GM12878 (cell line): Measurements from ENCODE around the gene PTK7. TPM values are rescaled to one million over a fixed set of nuclear protein-coding genes. Genes with fewer than 3 reads are reported as not detected.

ENCODE experiments used
- BHLHE40 ChIP-seq, 2 experiments: fragments of 450-650 bp in 1 of 2; IDR thresholded peaks; 2 replicates each; pipeline ENCODE4 v1.6.1; 2011 to 2017; ENCODE audit warnings: low read depth in 2 of 2, borderline replicate concordance in 1 of 2, improper control_type of control experiment in 1 of 2, low read length in 1 of 2, mild to moderate bottlenecking in 1 of 2
- CREB1 ChIP-seq: IDR thresholded peaks from 2 replicates; pipeline ENCODE4 v1.6.1; 2012; ENCODE audit warnings: low read depth, mild to moderate bottlenecking, inconsistent platforms
- ESRRA ChIP-seq: IDR thresholded peaks from 2 replicates; pipeline ENCODE4 v1.6.1; 2012; ENCODE audit warnings: mild to moderate bottlenecking, low read length, improper control_type of control experiment
- ETV6 ChIP-seq, 2 experiments: fragments of 450-650 bp in 1 of 2; IDR thresholded peaks in 1 of 2; conservative IDR thresholded peaks in 1 of 2; 2 replicates each; pipeline ENCODE4 v1.6.1; 2014; ENCODE audit warnings: antibody characterized with exemption in 1 of 2, borderline replicate concordance in 1 of 2, low read depth in 1 of 2, mild to moderate bottlenecking in 1 of 2, moderate library complexity in 1 of 2
- HDGF ChIP-seq: fragments of 450-650 bp; IDR thresholded peaks from 2 replicates; pipeline ENCODE4 v1.6.1; 2016; ENCODE audit warnings: antibody characterized with exemption
- LARP7 ChIP-seq: fragments of 450-650 bp; IDR thresholded peaks from 2 replicates; pipeline ENCODE4 v1.6.1; 2017; ENCODE audit warnings: mild to moderate bottlenecking
- MAX ChIP-seq: IDR thresholded peaks from 2 replicates; pipeline ENCODE4 v1.6.1; 2012; ENCODE audit warnings: low read depth, low read length, improper control_type of control experiment
- NFIC ChIP-seq: IDR thresholded peaks from 2 replicates; pipeline ENCODE4 v1.6.1; 2012; ENCODE audit warnings: low read depth, mild to moderate bottlenecking, inconsistent platforms, low read length, moderate library complexity
- NR2F1 ChIP-seq: fragments of 450-650 bp; conservative IDR thresholded peaks from 2 replicates; pipeline ENCODE4 v1.6.1; 2017; ENCODE audit warnings: mild to moderate bottlenecking
- PAX5 ChIP-seq: IDR thresholded peaks from 2 replicates; pipeline ENCODE4 v1.6.1; 2011; ENCODE audit warnings: low read depth, low read length, borderline replicate concordance
- SIN3A ChIP-seq: IDR thresholded peaks from 2 replicates; pipeline ENCODE4 v1.6.1; 2012; ENCODE audit warnings: low read depth, low read length, improper control_type of control experiment
- SMAD5 ChIP-seq: IDR thresholded peaks from 2 replicates; pipeline ENCODE4 v1.6.1; 2016; ENCODE audit warnings: antibody characterized with exemption, low read depth
- SUPT20H ChIP-seq: IDR thresholded peaks from 2 replicates; pipeline ENCODE4 v1.6.1; 2011; ENCODE audit warnings: low read depth, mild to moderate bottlenecking, low read length, moderate library complexity, borderline replicate concordance; ENCODE audit not compliant: control insufficient read depth
- TARDBP ChIP-seq: IDR thresholded peaks from 2 replicates; pipeline ENCODE4 v1.6.1; 2016; ENCODE audit warnings: borderline replicate concordance
- USF2 ChIP-seq: IDR thresholded peaks from 2 replicates; pipeline ENCODE4 v1.6.1; 2011; ENCODE audit warnings: low read depth, low read length, improper control_type of control experiment, borderline replicate concordance
- ZBTB40 ChIP-seq: fragments of 450-650 bp; IDR thresholded peaks from 2 replicates; pipeline ENCODE4 v1.6.1; 2016; ENCODE audit warnings: mild to moderate bottlenecking, moderate library complexity, borderline replicate concordance
- ZNF207 ChIP-seq: fragments of 450-650 bp; IDR thresholded peaks from 2 replicates; pipeline ENCODE4 v1.6.1; 2014; ENCODE audit warnings: antibody characterized with exemption, mild to moderate bottlenecking, borderline replicate concordance
- ZNF622 ChIP-seq: fragments of 450-650 bp; IDR thresholded peaks from 2 replicates; pipeline ENCODE4 v1.6.1; 2017; ENCODE audit warnings: mild to moderate bottlenecking, inconsistent platforms
- polyA plus RNA-seq, 11 experiments: library from polyadenylated mRNA; depleted of rRNA in 4 of 11; unstranded in 6 of 11; stranded (reverse) in 5 of 11; fragments of >200 nt; fragmentation: Nextera tagmentation in 4 of 11; fragmentation: Illumina TruSeq in 1 of 11; extraction: Ambion mirVana in 4 of 11; extraction: Trizol in 1 of 11; gene quantifications; 1 replicate in 1 of 11; 2 replicates in 10 of 11; pipeline versions ENCODE4 v1.2.1 to v1.2.3, GENCODE V29; 2011 to 2016; ENCODE audit warnings: inconsistent platforms in 2 of 11, missing spikeins in 2 of 11, low read depth in 1 of 11
- total RNA-seq, 4 experiments: library from RNA; depleted of rRNA in 3 of 4; stranded (reverse); fragments of >200 nt in 3 of 4; fragmentation: Illumina TruSeq in 1 of 4; extraction: Trizol in 1 of 4; gene quantifications; 2 replicates each; pipeline versions ENCODE4 v1.2.1 to v1.2.3, GENCODE V29; 2013 to 2021
- TF ChIP-seq, protein P1 (sequence below): fragments of 450-650 bp; formaldehyde crosslinking; IDR thresholded peaks from 2 replicates; pipeline ENCODE4 v1.5.0; 2022; ENCODE audit warnings: mild to moderate bottlenecking, missing genetic modification characterization

PTK7 gene
- total and polyA plus RNA-seq, 10 of the 15 experiments (the other 5 are each of a cell fraction or from before 2014, with no cell fraction given): 0.18 to 14.4 (median 3.3) TPM; not detected in 1

- TF ChIP-seq ETV6 (conservative IDR thresholded peaks at IDR 0.05 in 1 of 2, IDR thresholded peaks at IDR 0.05 in 1 of 2; ENCODE audit: borderline replicate concordance in 1 of 2, low read depth in 1 of 2): no peak
- TF ChIP-seq TARDBP: no peak
- TF ChIP-seq LARP7: no peak
- TF ChIP-seq SIN3A: 0 out of 2 replicates have a peak, but pooled peaks have one; percentile 25
- TF ChIP-seq PAX5: no peak
- TF ChIP-seq SUPT20H: no peak
- TF ChIP-seq MAX: no peak
- TF ChIP-seq SMAD5: no peak
- TF ChIP-seq NR2F1: no peak
- TF ChIP-seq CREB1: no peak
- TF ChIP-seq, protein P1, sequence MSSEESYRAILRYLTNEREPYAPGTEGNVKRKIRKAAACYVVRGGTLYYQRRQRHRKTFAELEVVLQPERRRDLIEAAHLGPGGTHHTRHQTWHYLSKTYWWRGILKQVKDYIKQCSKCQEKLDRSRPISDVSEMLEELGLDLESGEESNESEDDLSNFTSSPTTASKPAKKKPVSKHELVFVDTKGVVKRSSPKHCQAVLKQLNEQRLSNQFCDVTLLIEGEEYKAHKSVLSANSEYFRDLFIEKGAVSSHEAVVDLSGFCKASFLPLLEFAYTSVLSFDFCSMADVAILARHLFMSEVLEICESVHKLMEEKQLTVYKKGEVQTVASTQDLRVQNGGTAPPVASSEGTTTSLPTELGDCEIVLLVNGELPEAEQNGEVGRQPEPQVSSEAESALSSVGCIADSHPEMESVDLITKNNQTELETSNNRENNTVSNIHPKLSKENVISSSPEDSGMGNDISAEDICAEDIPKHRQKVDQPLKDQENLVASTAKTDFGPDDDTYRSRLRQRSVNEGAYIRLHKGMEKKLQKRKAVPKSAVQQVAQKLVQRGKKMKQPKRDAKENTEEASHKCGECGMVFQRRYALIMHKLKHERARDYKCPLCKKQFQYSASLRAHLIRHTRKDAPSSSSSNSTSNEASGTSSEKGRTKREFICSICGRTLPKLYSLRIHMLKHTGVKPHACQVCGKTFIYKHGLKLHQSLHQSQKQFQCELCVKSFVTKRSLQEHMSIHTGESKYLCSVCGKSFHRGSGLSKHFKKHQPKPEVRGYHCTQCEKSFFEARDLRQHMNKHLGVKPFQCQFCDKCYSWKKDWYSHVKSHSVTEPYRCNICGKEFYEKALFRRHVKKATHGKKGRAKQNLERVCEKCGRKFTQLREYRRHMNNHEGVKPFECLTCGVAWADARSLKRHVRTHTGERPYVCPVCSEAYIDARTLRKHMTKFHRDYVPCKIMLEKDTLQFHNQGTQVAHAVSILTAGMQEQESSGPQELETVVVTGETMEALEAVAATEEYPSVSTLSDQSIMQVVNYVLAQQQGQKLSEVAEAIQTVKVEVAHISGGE: no peak
- no peak for TF ChIP-seq NFIC
- TF ChIP-seq ZNF207: no peak
- TF ChIP-seq HDGF: no peak
- TF ChIP-seq ESRRA: no peak
- TF ChIP-seq BHLHE40 (IDR thresholded peaks at IDR 0.05; ENCODE audit: borderline replicate concordance in 1 of 2, low read depth in 2 of 2, low read length in 1 of 2): no peak
- TF ChIP-seq ZBTB40: no peak
- TF ChIP-seq USF2: no peak
- TF ChIP-seq ZNF622: no peak
Observed at GRCh38 chr6:43172104-43173007, 96.2 kb downstream of the PTK7 start (continued).
